ENCODE data around the gene CSNK2A2.

CSNK2A2 gene

DNA sequence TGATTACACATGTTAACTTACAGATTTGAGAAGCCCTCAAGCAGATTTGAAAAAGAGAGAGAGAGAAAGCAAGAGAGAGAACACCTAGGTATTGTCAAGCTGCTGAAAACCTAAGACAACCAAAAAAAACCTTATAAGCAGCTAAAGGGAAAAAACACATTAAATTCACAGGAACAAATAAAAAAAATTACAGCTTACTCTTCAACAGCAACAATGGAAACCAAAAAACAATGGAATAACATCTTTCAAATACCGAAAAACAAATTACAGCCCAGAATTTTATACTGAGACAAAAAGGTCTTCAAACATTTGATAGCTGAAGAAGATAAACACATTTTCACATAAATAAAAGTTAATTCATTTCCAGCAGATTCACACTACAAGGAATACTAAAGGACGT, 60.3 kb downstream of the CSNK2A2 start:
- no peak for DNase-seq

DNA sequence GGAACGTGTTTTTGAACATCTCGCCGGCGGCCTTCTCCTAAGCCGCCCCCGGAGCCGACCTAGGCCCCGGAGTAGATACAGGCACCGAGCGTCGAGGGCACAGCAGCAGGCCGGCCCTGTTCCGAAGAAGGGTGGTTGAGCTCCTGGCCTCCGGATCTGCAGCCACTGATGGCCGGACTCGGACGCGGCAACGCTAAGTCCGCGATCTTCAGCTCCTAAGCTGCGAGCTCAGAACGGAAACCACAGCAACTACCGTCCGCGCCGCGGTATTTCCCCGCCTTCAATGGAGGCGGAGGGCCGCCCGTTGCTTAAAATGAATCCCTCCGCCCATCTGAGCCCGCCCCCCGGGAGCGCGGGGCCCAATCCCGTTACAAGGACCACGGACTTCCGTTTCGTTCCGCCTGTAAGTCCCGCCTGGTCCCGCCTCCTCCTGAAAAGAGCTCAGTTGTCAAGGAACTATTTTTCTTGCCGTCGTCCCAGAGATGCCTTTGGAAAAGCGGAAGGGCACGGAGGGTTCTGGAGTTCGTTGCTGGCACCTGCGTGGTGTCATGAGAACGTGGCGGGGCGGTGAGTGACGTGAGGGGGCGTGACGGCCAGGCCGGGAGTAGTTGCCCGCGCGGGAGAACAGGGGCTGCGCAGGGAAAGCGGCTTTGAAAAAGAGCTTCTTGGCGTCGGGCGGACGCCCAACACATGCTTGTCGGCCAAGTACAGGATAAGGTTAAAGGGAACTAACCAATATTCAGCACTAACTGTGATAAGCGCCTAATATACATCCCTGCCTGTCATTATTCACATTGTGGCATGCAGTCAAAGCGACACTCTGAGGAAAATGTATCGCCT, 68.6 kb downstream of the CSNK2A2 start, which contains the start of gene CFAP20:
Gene CFAP20, minus strand, starts transcription at position 285 of the 840 bp plus-strand sequence. Its CDS starts 266 bp downstream, at position 19.
- peak; percentile 100 for DNase-seq

DNA sequence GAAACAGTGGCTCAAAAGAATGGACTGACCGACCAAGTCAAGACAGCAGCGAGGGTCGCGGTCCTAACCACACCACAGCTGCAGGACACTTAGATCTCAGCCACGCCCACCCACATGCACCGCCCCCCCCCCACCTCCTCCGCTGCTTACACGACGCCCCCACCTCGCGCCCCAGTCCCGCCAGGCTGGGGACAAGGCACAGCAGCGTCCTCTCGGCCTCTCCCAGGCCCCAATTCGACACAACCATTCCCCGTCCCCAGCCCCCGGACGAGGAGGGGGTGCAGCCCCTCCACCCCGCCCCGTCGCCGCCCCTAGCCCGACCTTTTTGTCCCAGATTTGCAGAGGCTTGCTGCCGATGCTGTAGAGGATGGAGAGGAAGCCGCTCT, 69.2 kb downstream of the CSNK2A2 start:
- no peak for DNase-seq

DNA sequence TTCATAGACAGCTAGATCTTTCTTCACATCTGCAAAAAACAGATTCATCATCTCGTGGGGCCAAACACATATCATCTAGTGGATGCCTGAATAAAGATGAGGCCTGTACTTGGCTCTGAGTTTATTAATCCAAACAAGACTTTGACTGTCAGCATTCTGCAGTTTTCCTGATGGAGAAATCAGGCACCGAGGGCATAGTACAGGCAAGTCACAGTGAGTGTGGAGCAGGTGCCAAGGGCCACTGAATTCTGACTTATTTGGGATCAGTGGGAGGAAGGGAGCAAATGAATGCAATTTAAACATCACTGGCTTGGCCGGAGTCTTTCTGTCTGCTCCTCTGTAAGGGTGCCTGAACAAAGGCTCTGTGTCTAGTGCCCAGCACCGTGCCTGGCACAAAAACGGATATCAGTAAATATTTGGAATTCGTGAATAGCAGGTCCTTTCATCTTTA, 69.7 kb downstream of the CSNK2A2 start:
- no peak for DNase-seq

DNA sequence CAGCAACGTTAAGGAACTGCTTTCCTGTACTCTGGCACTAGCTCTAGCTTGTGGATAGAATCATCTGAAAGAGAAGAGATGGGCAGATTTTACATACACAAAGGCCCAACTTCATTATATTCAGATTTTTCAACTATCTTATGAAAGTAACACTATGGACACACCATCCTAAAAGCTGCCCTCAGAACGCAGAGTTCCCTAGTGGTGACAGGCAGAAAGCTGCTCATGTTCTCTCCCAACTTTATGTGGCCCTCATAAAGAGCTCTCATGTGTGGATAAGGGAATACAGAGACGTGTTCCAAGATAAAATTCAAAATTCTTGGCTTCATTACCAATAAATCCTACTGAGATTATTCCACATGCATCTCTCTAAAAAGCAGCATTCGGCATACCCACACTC, 70.3 kb downstream of the CSNK2A2 start:
- no peak for DNase-seq

DNA sequence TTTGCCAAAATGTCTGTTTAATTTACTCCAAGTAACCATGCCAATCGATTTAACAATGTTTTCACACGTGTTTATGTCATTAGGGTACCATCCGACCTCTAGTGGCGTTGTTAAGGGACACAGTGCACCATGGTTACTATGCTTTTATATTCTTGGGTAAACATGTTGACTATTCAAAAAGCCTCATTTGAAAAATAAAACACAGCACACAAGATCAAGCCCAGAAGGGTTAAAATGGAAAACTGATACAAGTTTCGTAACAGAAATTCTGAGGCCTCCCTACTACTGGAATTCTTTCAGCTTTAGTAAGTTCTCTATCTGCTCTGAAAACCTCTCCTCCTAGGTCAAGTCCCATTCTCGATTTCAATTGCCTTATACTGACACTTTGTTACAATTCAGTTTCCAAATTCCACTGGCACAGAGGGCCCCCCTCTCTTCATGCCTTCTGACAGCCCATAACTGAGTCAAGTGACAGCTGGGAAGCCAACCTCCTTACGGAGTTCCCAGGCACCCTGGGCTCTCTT, 70.8 kb downstream of the CSNK2A2 start:
- DNase-seq = peak; percentile 12

DNA sequence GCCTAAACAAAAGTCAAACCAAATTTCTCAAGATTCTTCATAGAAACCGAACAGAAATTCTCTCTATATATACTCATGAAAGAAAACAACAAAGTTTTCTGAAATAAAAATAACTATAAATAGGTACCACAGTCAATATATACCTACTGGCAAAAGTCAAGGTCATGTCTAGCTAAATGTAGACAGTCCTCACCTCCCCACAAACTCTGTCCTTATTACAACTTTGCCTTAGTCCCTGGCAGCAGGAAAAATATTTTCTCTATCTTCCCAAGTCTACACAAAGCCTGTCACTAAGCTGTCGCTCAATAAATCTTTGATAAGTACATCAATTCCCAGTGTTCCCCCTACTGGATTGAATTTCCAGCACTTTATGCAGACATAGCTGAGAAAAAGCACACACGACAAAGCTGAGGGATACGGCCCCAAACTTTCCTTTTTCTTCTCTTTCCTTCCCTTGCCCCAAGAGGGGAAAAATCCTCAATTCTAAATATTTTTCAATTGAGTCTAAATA, 71.4 kb downstream of the CSNK2A2 start:
- DNase-seq = no peak

DNA sequence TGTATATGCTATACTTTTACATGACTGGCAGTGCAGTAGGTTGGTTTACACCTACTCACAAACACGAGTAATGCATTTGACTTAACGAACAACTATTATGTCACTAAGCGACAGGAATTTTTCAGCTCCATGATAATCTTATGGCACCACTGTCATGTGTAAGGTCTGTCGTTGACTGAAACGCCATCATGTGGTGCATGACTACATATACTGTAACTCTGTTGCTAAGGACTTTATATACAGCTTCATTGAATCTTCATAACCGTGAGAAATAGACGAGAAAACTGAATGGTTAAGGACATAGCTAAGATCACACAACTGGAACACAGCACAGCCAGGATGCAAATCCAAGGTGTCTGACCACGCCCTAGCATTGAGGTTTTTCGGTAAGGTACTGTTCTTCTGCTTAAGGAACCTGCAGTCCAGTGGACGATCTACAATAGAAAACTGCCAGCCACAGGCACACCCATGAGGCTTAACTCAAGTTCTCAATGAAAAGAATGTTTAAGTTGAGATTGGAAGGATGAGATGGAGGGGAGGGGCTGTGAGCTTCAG, 72.0 kb downstream of the CSNK2A2 start:
- no peak for DNase-seq

DNA sequence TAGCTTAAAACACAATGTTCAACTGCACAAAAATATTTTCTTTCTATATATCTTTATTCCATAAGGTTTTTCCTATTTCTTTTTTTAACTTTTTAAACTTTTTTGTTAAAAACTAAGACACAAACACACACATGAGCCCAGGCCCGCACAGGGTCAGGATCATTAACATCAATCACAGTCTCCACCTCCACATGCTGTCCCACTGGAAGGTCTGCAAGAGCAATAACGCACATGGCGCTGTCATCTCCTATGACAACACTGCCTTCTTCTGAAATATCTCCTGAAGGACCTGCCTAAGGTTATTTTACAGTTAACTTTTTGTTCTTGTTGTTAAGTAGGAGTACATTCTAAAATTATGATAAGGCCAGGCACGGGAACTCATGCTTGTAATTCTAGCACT, 72.9 kb downstream of the CSNK2A2 start:
- DNase-seq = no peak

DNA sequence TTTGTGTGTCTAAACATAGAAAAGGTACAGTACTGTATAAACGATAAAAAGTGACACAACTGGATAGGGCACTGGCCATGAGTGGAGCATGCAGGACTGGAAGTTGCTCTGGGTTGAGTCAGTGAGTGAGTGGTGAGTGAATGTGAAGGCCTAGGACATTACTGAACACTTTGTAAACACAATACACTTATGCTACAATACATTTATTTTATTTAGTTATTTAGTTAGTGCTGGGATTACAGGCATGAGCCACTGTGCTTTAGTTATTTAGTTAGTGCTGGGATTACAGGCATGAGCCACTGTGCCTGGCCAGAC, 73.3 kb downstream of the CSNK2A2 start:
- no peak for DNase-seq

DNA sequence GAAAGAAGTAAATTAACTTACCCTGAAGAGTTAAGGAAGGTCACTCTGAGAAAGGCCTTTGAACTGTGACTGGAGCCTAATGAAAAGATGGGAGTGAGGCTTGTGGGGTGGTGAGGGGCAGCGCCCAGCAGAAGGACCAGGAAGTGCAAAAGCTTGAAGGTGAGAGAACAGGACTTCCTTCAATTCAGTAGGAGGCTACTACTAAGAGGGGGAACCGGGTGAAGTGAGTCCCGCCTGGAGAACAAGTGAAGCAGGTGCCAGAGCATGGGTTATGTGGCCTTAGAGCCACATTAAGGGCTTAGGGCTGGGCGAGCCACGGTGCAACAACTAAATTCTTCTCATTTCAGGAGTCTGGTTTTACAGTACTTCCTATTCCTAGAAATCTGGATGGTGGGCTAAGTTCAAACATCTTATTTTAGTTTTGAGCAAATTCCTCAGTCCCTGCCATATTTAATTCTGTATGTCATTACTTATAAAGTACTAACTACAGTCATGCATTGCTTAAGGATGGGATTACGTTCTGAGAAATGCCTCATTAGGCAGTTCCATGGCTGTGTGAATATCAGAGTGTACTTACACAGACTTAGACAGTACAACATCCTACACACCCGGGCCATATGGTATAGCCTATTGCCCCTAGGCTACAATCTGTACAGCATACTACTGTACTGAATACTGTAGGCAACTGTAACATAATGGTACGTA, 73.9 kb downstream of the CSNK2A2 start:
- DNase-seq = no peak

DNA sequence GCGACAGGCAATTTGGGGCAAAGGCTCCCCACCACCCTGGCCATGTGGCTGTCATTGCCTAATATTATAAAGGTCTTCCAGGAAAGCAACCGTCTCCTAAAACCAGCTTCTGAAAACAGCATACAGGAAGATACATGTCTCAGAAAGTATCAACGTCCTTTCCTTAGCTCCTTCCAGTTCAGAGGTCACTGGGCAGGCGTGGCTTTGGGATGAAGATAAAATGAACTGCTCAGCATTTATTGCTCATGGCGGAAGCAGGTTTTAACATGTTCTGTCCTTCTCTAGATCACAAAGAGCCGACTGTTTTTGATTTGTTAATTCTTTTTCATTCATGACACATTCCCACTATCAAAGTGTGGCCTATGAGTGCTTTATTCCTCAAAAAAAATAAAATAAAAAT, 76.8 kb downstream of the CSNK2A2 start:
- no peak for DNase-seq

DNA sequence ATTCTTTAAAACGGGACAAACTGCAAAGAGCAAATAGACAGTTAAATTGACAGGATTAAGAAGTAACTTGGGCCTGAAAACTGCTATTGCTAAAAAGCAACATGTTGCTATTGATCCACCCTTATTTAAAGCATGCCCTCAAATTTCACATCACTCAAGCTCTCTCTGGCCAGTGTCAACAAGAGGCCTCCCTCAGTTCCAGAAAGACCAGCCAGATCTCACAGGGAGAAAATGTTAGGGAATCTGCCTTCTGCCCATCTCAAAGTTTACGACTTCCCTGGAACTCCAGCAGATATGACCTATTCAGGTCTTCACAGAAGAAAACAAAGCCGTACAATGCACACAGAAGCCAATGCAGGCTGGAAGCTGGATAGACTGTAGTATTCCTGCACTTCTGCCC, 77.7 kb downstream of the CSNK2A2 start:
- no peak for DNase-seq

DNA sequence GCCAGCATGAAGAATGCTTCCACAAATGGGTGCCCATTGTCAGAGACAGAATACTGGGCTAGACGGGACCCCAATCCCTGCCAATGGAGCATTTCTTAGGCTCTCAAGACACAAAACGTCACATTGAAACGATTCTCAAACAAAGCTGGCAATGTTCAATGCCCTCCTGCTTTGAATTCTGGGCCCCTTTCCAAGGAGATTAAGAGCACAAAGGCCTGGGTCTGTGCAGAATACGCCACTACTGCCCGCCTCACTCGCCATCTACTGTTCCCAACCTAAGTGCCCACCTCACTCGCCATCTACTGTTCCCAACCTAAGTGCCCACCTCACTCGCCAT, 78.4 kb downstream of the CSNK2A2 start:
- DNase-seq = no peak

DNA sequence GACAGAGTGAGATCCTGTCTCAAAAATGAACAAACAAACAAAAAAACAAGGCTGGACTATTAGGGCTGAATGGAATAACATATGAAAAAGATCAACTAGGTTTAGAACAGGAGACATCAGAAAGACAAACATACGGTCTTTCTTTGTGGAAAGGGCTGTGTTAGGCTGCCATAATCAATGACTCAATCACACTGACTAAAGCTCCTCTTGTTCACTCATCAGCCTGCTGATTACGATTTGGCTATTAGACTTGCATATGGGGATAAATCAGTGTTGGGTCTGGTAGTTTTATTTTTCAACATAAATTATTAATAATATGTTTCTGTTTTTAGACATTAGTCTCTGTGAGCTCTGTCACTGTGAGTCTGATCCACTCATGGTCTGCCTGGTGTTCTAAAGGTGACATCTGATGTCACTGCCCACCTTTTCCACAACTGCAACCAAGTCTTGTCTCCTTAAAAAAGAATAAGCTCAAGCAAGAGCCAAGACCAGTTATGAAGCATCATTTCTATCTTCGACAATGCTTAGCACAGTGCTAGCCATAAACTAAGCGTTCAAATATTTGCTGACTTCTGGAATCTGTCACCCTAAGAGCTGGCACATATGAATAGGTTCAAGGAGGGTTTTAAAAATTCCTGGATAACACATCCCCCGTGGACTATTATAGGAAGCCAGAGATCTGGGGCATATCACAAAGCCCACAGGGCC, 79.0 kb downstream of the CSNK2A2 start:
- DNase-seq = no peak

DNA sequence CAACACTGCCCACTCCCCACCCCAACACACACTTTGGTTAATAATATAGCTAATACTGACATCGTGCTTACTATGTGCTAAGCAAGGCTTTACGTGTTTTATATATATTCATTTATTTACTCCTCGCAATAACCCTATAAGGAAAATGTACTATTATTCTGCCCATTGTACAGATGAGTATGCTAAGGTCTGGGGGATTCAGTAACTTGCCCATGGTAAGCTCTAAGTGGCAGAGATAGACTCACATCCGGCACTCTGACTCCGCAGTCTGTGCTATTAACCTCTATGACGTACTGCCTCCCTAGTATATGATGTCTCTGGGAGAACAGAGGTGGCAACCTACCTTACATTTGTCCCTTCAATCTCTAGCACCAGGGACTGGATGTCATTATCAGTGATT, 81.4 kb downstream of the CSNK2A2 start:
- no peak for DNase-seq

DNA sequence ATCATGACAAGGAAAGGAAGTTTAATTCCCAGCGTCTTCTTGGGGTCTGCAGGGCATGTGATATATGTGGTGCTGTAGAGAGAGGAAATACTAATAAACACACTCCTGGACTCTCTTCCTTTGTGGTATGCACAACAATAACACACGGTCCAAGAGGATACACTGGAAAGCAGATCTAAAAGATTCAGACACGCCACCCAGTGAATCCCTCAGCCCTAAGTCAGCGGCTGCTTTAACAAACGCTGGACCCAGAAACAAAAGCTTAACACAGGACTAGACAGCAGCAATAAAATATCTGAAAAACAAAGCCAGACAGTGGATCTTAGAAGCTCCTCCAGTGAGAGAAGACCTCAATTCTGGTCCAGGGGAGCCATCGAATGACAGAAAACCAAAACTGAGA, 81.8 kb downstream of the CSNK2A2 start:
- DNase-seq = no peak

DNA sequence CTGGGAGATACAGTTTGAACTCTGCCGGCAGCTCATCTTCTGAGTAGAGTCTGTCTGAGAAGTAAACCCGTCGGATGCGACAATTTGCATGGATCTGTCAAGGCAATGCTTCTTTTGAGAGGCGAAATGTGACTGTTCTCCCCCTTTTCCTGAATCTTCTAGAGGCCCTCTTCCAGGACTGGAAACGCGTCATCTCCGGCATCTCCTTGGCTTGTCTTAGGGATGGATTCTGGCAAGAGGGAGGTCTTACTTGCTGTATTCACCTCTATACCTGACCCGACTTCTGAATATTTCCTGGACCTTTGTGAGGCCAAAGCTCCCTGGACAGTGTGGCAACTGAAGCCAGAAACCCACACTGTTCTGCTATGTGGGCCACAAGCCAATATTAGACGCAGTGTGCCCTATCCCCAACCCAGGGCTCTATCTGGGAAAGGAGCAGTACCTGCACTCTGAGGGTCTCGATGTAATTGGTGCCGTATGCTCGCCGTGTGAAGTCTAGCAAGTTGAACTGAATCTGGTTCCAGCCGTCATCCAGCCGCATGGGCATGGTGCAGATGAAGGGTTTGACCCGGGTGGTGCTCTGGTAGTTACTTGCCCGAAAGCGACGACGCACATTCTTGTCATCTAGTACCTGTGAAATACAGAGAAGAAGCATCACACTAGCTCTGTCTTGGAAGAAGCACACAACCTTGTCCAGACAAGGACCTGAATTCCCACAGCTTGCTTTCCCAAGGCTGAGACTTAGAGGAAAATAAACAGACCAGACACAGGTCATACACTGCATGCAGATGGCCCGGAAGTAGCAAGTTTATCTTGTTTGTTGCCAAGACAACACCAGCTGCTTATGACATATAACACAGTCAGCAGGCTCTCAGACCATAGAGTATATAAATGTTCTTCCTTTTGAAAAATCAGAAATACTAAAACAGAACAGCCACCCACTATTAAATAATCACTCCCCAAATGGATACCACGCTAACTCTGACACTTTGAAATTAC, 82.8 kb downstream of the CSNK2A2 start:
- no peak for DNase-seq

DNA sequence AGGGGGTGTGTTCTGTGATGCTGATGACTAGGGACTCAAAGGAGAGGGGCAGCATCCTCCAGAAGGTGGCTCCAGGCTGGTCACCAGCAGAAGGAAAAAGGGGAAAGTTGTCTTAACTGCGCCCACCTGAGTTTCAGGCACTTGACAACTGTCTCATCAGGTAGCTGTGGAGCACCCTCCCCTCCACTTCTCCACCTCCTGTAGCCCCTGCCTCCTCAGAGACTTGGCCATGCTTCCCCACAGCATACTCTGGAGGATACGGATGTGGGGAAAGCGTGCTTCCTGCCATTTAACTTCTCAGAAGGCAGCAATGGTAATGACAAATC, 86.6 kb downstream of the CSNK2A2 start:
- DNase-seq = no peak

DNA sequence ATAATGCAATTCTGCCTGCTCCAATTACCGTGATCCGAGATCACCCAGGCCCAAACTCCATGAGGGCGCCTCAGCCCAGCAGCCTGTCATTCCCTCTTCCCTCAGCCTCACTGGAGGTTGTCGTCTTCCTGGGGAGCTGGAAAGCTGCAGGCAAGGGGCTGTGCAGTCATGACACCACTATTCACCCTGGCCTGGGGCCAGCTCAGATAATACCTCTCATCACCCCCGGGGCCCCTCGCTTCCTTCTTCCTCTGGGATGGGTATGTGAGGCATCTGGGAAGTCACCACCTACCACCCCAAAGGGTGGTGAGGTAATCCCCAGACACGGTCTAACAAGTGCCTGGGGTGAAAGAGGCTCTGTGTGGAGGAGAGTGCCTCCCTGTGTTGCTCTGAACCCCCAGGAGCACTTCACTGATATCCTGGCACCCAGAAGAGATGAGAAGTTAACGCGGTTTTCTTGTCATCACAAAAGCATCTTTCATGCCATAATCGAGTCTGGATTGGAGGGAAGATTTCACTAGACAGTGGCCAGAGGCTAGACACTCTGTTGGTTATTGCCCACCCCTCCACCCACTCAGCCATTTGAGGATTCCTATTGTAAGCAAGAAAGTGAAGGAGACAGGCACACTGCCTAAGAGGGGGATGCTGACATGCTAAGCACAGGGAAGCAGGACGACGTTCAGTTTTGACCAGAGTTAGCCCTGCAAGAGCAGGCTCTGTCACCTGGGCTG, 87.2 kb downstream of the CSNK2A2 start:
- DNase-seq = peak; percentile 50

DNA sequence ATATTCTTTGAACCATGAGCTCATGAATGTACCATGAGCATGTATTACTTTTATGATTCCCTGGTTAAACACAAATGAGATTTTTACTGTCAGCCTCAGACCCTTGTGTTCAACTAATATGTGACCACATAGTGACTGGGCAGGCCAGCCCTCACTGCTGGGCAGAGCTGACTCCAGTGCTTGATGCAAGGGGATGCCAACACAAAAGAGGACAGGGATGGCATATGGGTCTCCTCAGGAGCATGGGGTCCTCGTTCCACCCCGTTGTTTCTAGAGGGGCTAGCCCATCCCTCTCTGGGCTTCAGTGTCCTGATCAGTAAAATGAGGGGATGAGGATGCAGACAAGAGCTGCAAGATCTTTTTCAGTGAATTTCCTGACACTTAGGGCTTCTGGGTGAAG, 88.0 kb downstream of the CSNK2A2 start:
- DNase-seq = no peak

Measured in fibroblast of upper back skin (primary cell).